Pancreas (tissue), 10 donors: ENCODE results near the gene DPH5. TPM values are rescaled to one million over a fixed set of nuclear protein-coding genes. Genes with fewer than 3 reads are reported as not detected.

Source experiments
- ATAC-seq, 4 donors: fragments of 200-7000 bp; cut with Tn5 transposase; one replicate each; pipeline versions ENCODE4 v1.8.0 to v1.9.1; 2020; ENCODE audit warnings: mild to moderate bottlenecking in 4 of 4, moderate library complexity in 4 of 4
- DNase-seq, 6 donors: peaks; one replicate each; pipeline ENCODE4 v3.0.0-alpha.2; 2020
- FAIRE-seq: peaks from 2 replicates; lab custom pipeline; 2012; peaks lifted over from hg19 to GRCh38; lab: Jason Lieb, UNC
- H3K27ac ChIP-seq, 4 donors: fragments of 200-600 bp; sonication (generic); 1 replicate in 3 of 4; 2 replicates in 1 of 4; pipeline versions ENCODE4 v1.5.0 to v1.8.0; 2020
- H3K27me3 ChIP-seq, 4 donors: fragments of 200-600 bp; one replicate each; pipeline ENCODE4 v1.8.0; 2021
- H3K36me3 ChIP-seq, 3 donors: fragments of 200-600 bp; sonication (generic) in 1 of 3; one replicate each; pipeline versions ENCODE4 v1.5.0 to v1.8.0; 2020 to 2021
- H3K4me1 ChIP-seq, 3 donors: fragments of 200-600 bp; one replicate each; pipeline ENCODE4 v1.8.0; 2021
- H3K4me3 ChIP-seq, 4 donors: fragments of 200-600 bp; sonication (generic) in 2 of 4; one replicate each; pipeline versions ENCODE4 v1.5.0 to v1.8.0; 2020 to 2021
- H3K9me3 ChIP-seq, 4 donors: fragments of 200-600 bp; one replicate each; pipeline ENCODE4 v1.8.0; 2021
- WGBS, 2 donors: extraction: QIAGEN DNeasy Blood & Tissue Kit; methylation state at CpG; one replicate each; pipeline ENCODE4 v1.1.7; 2013; 5-methylcytosine and 5-hydroxymethylcytosine counted together
- intact Hi-C, 3 donors: fragments of 100-400 bp; cut with DNase I; formaldehyde crosslinking; loops; one replicate each; pipeline versions ENCODE4 v1.11.1 to v1.14.2; 2022
- polyA plus RNA-seq, 2 donors: library from polyadenylated mRNA; stranded (reverse); fragments of 200-250 nt; gene quantifications; one replicate each; pipeline ENCODE4 v1.2.3, GENCODE V29; 2013
- total RNA-seq, 6 donors: library from RNA; stranded (reverse); fragmentation: NEBNext Ultra II Directional in 4 of 6; extraction: Animal tissue kit (Norgen Biotek cat#: 25700) in 4 of 6; gene quantifications; one replicate each; pipeline versions ENCODE4 v1.2.1 to v1.2.4, GENCODE V29; 2021 to 2023
- TF ChIP-seq, protein P1 (sequence below), 4 donors: fragments of 200-600 bp; sonication (generic) in 3 of 4; IDR thresholded peaks; one replicate each; pipeline versions ENCODE4 v1.5.0 to v1.8.0; 2021; ENCODE audit warnings: antibody characterized with exemption in 4 of 4
- donor health status: healthy with polysubstance abuse.
- donor health status: DM: no; HTN: no; CAD: no; lungs with moderate emphysema.
- donor health status: DM: no; HTN: no; CAD: no.
- donor health status: control.
- donor health status: control.
- donor health status: Bipolar disorder and iron deficiency.
- donor health status: DM: yes; HTN: yes; CAD: no.
- donor health status: DM: no; HTN: no; CAD: no.
- donor health status: DM: no; HTN: no; CAD: no.
- donor health status: DM: yes; HTN: yes; CAD: no.

The DPH5 gene
- total and polyA plus RNA-seq, 8 donors, result 17.5 to 29.5 (median 24.4) TPM

- intact Hi-C loops, result no loop called here
These were observed 40.8 kb upstream of the DPH5 start for GRCh38 chr1:101066260-101066936.

GRCh38 chr1:101065575-101065974 is 40.0 kb upstream of the DPH5 start:
- no peak overlapping the region for H3K4me3 ChIP-seq
- intact Hi-C loops, result no loop called here
- no peaks in the 10 kb centered on the region for H3K4me1 ChIP-seq
- WGBS, 2 donors, result 94 to 96% methylated on average over 1 of the region's 1 CpG
- TF ChIP-seq, protein P1, sequence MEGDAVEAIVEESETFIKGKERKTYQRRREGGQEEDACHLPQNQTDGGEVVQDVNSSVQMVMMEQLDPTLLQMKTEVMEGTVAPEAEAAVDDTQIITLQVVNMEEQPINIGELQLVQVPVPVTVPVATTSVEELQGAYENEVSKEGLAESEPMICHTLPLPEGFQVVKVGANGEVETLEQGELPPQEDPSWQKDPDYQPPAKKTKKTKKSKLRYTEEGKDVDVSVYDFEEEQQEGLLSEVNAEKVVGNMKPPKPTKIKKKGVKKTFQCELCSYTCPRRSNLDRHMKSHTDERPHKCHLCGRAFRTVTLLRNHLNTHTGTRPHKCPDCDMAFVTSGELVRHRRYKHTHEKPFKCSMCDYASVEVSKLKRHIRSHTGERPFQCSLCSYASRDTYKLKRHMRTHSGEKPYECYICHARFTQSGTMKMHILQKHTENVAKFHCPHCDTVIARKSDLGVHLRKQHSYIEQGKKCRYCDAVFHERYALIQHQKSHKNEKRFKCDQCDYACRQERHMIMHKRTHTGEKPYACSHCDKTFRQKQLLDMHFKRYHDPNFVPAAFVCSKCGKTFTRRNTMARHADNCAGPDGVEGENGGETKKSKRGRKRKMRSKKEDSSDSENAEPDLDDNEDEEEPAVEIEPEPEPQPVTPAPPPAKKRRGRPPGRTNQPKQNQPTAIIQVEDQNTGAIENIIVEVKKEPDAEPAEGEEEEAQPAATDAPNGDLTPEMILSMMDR (IDR thresholded peaks at IDR 0.05), result no peak
- FAIRE-seq (peak; percentile 64), DNase-seq (no peak), ATAC-seq (no peak)
- H3K9me3 ChIP-seq, result no peaks in the 10 kb centered on the region
- no peaks in the 10 kb centered on the region for H3K36me3 ChIP-seq
- no peaks in the 10 kb centered on the region for H3K27me3 ChIP-seq
- H3K27ac ChIP-seq, result no peak overlapping the region

More at GRCh38 chr1:101066260-101066936, 40.8 kb upstream of the DPH5 start:
- Histone ChIP-seq H3K4me1 (no peaks in the 10 kb centered on the region), H3K36me3 (no peaks in the 10 kb centered on the region), H3K9me3 (no peaks in the 10 kb centered on the region), H3K27ac (no peak overlapping the region), H3K27me3 (no peaks in the 10 kb centered on the region), H3K4me3 (no peak overlapping the region)
- TF ChIP-seq, protein P1 (IDR thresholded peaks at IDR 0.05), result no peak
- ATAC-seq (no peak), FAIRE-seq (no peak), DNase-seq (no peak)

DNA sequence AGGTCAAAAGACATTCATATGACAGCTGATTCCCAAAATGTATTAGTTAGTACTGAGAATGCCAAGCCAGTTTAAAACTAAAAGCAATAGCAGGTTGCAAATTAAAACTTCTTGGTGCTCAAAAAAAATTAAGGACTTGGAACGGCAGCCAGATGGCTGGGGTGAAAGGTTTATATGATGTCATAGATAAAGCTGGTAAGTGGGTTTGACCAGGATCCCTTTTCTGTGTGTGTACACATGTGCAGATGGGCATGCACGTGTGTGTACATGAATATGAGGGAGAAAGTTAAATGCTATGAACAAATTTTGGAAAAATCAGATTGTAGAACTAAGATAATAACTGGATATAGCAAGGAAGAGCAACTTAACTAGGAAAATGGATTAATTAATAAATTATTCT is 39.1 kb upstream of the DPH5 start:
- no peak overlapping the region for H3K27ac ChIP-seq
- FAIRE-seq, result no peak
- H3K27me3 ChIP-seq, result no peaks in the 10 kb centered on the region
- H3K4me3 ChIP-seq, result no peak overlapping the region
- DNase-seq, result no peak
- no peak for ATAC-seq
- TF ChIP-seq, protein P1 (IDR thresholded peaks at IDR 0.05), result no peak
- H3K36me3 ChIP-seq, result no peaks in the 10 kb centered on the region
- 63 to 78% methylated on average over 2 of the region's 2 CpGs for WGBS, 2 donors
- no peaks in the 10 kb centered on the region for H3K4me1 ChIP-seq
- intact Hi-C loops, result no loop called here
- H3K9me3 ChIP-seq, result no peaks in the 10 kb centered on the region

DNA sequence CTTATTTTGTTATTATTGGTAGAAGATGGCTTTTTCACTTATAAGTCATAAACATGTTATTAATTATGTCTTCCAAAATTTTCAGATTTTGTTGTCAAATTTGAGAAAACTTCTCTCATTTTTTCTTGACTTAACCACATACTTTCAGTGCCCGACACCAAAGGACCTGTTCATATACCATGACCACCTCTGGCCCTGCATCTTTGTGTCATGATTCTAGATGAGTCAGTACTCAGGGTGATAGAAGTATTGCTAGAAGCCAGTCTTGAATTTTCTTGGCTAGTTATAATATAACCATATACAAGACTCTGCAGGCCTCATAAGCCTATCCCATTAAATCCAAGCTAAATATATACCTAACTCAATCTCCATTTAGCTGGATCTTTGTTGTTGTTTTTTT is 35.4 kb upstream of the DPH5 start:
- 100% methylated on average over 1 of the region's 1 CpG for WGBS, 2 donors
- DNase-seq, result no peak
- TF ChIP-seq, protein P1 (IDR thresholded peaks at IDR 0.05), result no peak
- H3K27me3 ChIP-seq, result no peaks in the 10 kb centered on the region
- no peak overlapping the region for H3K4me3 ChIP-seq
- no peaks in the 10 kb centered on the region for H3K9me3 ChIP-seq
- no peak for ATAC-seq
- H3K4me1 ChIP-seq, result no peaks in the 10 kb centered on the region
- no peaks in the 10 kb centered on the region for H3K36me3 ChIP-seq
- no peak for FAIRE-seq
- H3K27ac ChIP-seq, result no peak overlapping the region
- intact Hi-C loops, result no loop called here

DNA sequence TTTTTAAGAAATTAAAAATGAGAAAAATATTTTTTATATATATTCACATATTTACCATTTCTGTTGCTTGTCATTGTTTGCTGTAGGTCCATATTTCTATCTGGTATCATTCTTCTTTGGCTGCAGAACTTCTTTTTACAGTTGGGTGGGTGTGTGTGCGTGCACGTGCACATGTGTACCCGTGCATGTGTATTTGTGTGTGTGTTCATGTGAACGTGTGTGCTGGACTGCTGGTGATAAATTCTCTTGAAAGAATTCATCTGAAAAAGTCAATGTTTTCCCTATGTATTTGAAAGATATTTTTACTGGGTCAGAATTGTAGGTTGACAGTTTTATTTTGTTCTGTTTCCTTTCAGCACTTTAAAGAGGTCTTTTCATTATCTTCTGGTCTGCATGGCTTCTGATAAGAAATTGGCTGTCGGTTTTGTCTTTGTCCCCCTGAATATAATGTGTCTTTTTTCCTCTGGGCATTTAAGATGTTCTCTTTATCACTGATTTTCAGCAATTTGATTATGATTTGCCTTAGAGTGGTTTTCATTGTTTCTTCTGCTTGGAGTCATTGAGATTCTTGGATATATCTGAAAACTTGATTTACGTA is 34.5 kb upstream of the DPH5 start:
- FAIRE-seq (no peak), ATAC-seq (no peak), DNase-seq (no peak)
- 87 to 88% methylated on average over 6 of the region's 6 CpGs for WGBS, 2 donors
- no peaks in the 10 kb centered on the region for H3K36me3 ChIP-seq
- no peak overlapping the region for H3K4me3 ChIP-seq
- no peaks in the 10 kb centered on the region for H3K9me3 ChIP-seq
- TF ChIP-seq, protein P1 (IDR thresholded peaks at IDR 0.05), result no peak
- H3K4me1 ChIP-seq, result no peaks in the 10 kb centered on the region
- no peaks in the 10 kb centered on the region for H3K27me3 ChIP-seq
- intact Hi-C loops, result no loop called here
- no peak overlapping the region for H3K27ac ChIP-seq
